Stimulated activated CD4-positive, alpha-beta T cell treated with anti-CD3 and anti-CD28 coated beads, Interleukin-4, amount 100 ng/mL, for 24 hours (primary cell): Measurements from ENCODE around the gene RANBP3.
"Not testable (repeated sequence)": the region's sequence is repeated elsewhere in the genome, so short reads cannot be mapped to it uniquely, and the experiment has no call there.

Experiments used
- DNase-seq: peaks from one replicate; pipeline ENCODE4 v3.0.0-alpha.2; 2020

The RANBP3 gene

DNA sequence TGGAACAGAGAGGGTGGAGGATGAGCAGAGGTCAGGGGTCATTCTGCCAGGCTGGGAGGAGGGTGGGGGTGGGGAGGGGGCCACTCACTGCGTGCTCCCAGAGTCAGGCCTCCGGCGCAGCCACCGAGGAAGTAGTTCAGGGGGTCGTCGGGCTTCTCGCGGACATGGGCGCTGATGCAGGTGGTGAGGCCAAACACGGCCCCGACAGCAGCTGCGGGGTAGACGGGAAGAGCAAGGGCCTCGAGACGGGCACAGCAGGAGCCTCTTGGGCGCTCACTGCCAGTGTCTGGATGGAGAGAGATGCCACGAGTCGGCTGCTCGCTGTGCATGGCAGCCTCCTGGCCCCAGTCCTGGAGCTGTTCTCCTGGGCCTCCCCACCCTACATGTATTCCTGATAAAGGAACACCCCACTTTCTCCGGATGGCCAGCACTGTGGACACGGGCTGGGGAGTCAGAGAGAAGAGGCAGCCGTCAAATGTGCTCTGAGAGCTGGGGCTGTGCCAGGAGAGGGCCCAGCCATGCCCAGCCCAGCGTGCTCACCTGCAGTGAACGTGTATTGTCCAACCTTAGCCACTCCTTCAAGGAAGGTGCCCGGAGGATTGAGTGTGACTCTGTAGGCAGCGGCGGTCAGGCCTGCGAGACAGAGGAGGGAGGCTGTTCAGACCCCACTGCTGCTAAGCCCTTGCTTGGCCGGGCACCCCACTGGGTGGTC, 81.4 kb downstream of the RANBP3 start:
- no peak for DNase-seq

DNA sequence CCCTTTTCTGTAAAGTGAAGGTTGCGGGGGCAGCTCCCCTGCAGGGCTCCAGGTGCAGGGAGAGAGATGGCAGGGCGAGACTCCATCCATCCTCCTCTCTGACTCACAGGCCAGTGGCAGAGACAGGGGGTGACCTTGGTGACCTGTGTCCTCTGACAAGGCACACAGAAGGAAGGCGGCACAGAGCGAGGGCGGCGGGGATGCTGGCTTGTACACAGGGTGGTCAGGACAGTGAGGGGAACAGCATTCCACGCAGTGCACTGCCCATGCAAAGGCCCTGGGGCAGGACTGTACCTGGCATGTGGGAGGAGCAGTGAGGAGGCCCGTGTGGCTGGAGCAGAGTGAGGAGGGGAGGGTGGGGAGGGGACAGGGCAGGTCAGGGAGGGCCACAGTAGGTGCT, 82.0 kb downstream of the RANBP3 start:
- no peak for DNase-seq

DNA sequence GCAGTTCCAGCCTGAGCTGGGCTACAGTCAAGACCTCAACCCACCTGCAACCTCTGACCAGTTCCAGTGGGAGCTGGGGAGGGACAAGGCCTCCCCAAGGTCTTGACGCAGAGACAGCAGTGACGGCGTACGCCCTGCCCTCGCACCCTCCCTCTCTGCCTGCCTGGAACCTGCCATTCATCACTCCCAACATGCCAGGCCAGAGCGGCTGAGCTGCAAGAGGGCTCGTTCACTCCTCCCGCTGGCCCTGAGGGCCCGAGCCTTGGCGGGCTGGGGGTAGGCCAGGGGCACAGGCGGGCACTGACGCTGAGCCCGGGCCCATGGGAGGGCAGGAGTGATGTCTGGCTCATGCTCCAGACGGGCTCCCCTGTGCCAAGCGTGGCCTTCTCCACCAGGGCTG, 82.5 kb downstream of the RANBP3 start:
- no peak for DNase-seq

DNA sequence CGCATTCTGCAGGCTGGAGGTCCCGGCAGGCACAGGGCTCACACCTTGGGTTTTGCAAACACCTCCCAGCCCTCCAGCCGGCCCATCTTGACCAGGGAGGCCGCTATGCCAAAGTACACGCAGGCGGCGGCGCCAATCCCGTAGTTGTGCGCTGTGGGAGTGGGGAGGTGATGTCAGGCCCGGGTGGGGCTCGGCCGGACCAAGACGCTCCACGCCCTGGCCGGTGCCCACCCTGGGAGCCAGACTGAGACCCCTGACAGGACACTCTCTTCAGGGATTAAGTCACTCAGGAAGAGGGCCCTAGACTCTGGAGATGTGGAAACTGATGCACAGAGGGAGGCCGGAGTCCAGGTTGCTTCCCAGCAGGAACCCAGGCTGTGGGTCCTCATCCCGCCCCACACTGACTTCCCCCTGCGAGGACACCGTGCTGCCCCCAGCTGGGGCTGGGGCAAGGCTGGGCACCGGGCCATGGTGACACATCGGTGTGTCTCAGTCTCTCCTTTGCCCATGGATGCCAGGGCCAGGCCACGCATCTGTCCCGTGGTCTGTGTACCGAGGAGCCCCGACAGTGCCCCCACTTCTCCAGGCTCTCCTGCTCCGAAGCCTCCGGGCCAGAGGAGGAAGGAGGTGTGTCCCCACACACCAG, 83.1 kb downstream of the RANBP3 start:
- DNase-seq, result no peak

DNA sequence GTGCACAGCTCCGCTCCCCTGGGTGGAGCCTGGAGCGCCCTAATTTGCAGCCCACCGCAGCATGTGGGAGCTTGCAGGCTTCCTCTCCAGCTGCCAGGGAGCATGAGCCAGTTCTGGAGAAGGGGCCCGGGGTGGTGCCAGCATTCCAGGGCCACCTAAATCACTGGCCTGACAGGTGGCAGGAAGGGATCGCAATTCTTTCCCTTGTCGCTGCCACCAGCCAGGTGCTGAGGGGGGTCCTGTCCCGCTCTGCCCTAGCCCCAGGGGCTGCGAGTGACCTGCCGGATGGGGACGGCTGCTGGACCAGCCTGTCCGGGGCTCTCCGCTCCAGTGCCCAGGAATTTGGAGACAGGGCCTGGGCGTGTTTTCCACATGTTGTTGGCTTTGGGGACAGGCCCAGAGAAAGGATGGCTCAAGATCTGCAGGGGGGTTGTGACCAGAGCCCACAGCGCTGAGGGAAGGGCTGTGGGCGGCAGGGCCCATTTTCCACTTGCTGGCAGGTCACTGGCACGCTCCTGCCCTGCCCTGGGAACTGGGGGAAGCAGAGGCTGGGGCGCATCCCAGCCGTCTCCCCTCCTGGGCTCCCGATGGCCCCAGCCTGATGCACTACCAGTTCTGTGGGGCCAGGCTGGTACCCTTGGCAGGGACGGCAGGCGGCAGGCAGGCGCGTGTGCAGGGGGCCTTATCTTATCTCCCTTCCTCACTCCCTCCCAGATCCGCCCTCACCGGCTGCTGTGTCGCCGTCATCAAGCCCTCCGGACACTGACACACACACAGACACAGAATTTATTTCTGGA, 83.8 kb downstream of the RANBP3 start:
- DNase-seq, result no peak

DNA sequence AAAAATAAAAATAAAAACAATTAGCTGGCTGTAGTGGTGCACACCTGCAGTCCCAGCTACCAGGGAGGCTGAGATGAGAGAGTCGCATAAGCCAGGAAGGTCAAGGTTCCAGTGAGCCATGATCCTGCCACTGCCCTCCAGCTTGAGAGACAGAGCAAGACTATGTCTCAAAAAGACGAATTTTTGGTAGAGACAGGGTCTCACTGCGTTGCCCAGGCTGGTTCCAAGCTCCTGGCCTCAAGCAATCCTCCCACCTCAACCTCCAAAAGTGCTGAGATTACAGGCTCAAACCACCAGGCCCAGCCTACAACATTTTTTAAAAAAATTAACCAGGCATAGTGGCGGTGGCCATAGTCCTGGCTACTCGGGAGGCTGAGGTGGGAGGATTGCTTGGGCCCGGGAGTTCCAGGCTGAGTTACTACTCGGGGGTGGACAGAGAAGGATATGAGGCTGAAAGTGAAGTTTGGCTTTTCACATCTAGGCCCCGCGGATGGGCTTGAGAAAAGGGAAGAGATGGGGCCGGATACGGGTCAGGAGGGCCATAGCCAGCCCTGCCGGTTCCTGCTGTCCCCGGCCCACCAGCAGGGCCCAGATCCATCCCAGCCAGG, 84.5 kb downstream of the RANBP3 start:
- no peak for DNase-seq

DNA sequence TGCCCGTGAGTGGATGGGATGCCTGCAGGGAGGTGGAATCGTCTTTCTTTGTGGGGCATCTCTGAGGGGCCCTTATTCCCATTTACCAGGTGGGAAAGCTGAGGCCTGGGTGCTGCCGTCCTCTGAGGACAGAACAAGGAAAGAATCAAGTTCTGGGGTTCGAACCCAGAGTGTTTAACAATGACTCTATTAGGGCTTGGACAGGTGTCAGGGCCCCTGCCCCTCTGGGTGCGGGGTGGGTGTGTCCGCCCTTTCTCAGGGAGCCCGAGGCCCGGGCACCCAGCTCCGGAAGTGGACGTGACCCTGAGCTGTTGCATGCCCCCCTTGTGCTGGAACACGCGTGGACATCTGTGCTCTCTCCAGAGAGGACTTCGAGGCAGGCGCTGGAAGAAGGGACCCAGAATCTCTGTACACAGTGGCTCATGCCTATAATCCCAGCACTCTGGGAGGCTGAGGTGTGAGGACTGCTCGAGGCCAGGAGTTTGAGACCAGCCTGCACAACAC, 85.1 kb downstream of the RANBP3 start:
- no peak for DNase-seq

DNA sequence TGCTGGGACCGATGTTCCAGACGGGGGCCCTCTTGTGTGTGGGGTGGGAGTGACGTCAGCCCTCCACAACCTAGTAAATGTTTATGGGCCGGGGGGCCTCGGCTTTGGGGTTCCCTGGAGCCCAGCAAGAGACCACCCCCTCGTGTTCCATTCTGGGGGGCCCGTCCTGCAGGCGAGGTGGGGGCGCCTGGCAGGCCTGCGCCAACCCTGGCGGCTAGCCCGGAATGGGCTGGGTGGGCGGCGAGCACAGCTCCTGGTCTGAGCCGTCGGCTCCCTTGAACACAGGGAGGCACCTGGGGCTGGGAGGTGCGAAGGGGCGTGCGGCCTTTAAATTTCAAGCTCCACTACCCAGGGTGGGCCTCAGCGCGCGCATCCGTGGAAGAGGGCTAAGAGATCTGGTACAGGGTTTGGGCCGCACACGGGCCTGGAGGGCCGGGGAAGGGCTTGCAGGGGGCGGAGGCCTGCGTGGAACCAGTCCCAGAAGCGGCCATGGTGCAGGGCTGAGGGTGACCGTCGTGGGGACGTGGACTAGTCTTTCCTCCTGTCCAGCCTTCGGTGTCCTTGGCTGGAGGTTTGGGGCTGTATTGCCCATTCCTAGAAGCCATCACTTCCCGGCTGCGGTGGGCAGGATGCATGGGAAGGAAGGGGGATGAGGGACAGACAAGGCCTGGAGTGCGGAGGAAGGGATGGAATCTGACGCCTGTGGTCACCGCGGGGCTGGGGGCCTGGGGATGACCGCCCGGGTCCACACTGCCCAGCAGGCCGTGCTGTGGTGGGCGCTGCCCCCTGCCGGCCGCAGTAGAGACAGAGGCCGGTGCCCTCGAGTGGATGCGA, 85.8 kb downstream of the RANBP3 start:
- no peak for DNase-seq

DNA sequence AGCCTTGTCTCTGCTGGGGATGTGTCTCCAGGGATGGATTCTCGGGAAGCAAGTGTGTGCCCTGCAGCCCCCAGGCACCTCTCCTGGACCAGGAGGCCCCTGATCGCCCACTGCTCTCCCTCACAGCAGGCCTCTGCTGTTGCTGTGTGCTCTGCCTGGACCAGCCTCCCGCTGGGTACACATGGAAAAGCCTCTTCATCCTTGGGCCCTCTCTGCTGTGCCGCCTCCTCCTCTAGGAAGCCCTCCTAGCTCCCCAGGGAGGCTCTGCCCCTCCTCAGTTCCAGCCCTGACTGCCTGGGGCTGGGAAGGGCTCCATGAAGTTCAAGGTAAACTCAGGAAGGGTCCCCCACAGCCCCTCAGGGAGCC, 86.4 kb downstream of the RANBP3 start:
- DNase-seq, result no peak

DNA sequence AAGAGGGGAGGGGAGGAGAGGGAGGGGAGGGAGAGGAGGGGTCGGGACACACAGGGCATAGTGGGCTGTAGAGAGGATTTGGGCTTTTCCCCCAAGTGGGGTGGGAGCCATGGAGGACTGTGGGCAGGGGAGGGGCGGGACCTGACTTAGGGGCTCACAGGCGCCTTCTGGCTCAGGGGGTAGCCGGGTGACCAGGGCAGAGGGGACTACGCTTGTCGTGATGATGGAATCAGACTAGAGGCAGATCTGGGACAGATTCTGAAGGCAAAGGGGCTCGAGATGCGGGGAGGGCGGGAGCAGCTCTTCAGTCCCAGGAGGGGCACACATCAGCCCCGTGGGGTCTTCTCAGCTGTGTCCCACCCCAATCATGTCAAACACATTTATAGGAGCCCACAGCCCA, 87.8 kb downstream of the RANBP3 start:
- no peak for DNase-seq

DNA sequence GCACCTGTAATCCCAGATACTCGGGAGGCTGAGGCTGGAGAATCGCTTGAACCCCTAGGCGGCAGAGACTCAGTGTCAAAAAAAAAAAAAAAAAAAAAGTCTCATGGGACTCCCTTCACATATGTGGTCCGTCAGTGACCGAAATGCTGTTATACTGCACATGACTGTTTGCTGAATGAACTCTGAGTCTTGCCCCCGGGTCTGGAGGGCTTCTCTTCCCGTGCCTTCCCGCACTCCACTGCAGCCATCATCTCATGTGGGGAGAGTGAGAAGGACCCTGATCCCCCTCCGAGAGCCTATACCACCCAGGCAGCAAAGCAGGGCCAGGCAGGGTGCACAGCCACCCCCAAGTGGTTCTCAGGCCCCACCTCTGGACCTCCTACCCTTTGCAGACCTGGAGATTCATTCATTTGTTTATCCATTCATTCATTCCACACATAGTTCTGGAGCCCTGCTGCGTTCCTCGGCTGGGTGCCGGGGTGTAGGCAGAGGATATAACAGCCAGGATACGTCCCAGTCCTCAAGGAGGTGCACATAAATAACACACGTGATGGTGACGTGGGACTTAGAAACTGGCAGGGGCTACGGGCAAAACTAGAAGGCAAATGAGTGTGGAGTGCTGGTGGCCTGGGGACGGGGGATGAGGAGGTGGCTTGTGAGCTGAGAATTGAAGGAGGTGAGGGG, 88.5 kb downstream of the RANBP3 start:
- no peak for DNase-seq

DNA sequence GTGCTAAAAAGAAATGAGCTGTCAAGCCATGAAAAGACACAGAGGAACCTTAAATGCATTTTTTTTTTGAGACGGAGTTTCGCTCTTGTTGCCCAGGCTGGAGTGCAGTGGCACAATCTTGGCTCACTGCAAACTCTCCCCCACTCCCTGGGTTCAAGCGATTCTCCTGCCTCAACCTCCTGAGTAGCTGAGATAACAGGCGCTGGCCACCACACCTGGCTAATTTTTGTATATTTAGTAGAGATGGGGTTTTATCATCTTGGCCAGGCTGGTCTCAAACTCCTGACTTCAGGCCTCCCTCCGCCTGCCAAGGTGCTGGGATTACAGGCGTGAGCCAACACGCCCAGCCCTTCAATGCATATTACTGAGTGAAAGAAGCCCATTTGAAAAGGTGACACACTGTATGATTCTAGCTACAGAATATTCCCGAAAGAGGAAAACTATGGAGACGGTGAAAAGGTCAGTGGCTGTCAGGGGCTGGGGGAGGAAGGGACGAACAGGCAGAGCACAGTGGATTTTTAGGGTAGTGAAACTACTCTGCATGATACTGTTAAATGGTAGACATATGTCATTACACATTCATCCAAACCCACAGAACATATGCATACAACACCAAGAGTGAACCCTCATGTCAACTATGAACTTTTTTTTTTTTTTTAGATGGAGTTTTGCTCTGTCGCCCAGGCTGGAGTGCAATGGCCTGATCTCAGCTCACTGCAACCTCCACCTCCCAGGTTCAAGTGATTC, 93.7 kb downstream of the RANBP3 start:
- not testable (repeated sequence) for DNase-seq

DNA sequence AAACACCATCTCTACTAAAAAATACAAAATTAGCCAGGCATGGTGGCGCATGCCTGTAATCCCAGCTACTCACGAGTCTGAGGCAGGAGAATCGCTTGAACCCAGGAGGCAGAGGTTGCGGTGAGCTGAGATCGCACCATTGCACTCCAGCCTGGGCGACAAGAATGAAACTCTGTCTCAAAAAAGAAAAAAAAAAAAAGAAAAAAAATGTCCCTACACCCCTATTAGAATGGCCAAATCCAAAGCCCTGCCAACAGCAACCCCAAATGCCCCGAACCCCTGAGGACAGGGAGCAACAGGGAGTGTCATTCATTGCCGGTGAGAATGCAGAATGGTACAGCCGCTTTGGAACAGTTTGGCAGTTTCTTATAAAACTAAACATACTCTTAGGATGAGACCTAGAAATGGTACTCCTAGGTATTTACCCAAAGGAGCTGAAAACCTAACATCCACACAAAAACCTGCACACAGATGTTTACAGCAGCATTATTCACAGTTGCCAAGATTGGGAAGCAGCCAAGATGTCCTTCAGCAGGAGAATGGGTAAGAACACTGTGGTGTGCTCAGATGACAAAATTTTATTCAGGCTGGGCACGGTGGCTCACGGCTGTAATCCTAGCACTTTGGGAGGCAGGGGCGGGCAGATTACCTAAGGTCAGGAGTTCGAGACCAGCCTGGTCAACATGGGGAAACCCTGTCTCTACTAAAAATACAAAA, 94.6 kb downstream of the RANBP3 start:
- not testable (repeated sequence) for DNase-seq

DNA sequence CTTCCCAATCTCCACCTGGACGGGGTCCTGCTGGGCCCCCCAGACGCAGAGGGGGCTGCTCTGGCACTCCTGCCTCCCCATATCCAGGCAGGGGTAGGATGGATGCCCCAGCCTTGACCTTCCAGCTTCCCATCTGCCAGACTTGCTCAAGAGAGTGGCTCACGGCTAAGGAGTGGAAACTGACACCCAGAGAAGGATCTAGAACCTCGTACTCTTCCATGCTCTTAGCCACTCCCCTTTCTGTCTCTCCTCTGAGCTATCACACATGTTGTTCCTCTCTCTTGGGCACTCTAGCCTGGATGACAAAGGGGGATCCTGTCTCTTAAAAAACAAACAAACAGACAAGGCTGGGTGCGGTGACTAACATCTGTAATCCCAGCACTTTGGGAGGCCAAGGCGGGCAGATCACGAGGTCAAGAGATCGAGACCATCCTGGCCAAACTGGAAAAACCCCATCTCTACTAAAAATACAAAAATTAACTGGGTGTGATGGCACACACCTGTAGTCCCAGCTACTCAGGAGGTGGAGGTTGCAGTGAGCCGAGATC, 95.4 kb downstream of the RANBP3 start:
- no peak for DNase-seq

DNA sequence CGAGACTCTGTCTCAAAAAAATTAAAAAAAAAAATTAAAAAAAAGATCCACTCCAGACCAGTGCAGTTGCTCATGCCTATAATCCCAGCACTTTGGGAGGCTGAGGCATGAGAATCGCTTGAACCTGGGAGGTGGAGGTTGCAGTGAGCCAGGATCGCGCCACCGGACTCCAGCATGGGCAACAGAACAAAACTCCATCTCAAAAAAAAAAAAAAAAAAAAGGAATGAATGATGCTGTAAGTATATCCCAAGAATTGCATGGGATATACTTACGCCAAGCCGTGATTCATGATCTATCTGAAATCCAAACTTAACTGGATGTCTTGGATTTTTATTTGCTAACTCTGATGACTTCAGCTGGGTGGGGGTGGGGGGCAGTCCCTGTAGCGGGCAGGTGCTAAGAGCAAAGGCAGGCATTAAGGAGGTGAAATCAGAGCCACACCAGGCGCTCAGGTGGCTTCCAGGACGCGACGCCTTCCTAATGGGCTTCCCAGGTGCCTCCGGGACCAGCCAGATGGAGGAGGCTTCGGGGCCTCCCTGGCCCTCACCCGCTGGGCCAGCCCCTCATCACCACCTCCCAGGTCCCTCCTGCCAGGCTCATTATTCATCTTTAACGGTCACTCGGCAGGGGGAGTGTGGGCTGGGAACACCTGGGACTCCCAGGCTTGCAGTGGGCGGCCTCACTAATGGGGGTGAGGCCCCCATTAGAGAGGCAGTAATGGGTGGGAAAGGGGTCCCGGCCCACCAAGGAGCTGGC, 96.2 kb downstream of the RANBP3 start:
- no peak for DNase-seq

DNA sequence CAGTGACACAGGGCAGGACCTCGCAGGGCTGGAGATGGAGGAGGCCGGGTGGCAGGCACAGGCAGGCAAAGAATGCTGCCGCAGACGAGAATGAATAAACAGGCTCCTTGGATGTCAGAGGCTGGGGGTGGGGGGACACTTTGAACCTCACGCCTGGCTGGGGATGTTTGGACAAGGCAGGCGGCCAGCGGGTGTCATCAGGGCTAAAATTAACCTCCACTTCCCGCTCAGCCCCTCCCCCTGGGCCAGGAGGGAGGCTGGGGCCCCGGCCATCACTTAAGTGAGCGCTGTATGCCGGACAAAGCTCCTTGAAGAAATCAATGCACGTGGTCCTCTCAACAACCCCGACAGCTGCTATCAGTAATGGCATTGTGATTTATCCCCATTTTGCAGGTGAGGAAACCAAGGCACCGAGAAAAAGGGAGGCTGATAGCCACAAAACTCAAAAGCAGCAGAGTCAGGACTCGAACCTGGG, 97.3 kb downstream of the RANBP3 start:
- DNase-seq, result no peak

DNA sequence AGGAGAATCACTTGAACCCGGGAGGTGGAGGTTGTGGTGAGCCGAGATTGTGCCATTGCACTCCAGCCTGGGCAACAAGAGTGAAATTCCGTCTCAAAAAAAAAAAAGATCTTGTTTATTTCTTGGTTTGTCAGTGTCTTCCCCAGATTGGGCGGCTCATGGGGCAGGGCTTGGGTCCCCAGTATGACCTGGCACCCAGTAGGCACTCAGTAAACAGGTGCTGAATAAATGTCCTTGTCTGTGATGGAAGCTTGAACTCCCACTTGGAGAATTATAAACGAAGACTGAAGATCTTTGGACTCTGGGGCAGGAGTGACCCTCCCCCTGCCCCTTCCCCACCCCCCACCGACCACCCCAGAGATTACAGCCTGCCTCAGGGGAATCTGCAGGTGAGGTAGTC, 97.7 kb downstream of the RANBP3 start:
- no peak for DNase-seq

DNA sequence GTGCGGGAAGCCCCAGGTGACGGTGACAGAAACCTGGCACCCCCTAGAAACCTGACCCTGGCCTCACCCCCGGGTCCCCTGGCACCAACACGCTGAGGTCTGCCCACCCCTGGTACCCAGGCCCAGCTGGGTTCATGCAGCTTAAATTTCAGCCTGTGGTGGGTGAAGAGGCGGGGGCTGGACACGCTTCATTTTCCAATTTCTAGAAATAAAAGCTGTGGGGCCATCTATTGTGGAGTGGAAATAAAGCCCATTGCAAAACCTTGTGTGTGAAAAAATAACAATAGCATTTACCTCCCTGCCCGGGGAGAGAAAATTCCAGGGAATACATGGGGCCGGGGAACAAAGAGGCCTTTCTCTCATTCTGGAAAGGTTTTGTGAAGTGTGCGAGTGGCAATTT, 100.1 kb downstream of the RANBP3 start:
- DNase-seq, result no peak

DNA sequence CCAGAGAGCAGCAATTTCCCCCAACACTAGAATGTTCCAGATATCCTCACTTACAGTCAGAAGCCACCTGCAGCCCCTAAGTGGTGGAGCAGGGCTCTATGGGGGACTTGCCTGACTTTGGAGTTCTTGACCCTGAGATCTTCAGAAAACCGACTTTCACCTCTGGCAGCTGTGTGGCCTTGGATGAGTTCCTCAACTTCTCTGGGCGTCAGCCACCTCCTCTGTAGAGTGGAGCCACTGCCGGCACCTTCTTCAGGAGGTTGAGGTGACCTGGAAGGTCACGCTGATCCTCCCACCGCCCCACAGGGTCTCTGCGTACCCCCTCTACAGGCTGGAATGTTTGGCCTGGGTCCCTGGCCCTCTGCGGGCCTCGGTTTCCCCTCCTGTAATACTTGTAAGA, 100.5 kb downstream of the RANBP3 start:
- no peak for DNase-seq
